Ovary (tissue), 10 donors: ENCODE measurements around the gene VASP. TPM values are rescaled to one million over a fixed set of nuclear protein-coding genes. Genes with fewer than 3 reads are reported as not detected.

Source experiments
- DNase-seq, 5 donors: peaks; one replicate each; pipeline ENCODE4 v3.0.0-alpha.2; 2019 to 2020
- H3K27ac ChIP-seq, 2 donors: fragments of 200-600 bp; one replicate each; pipeline versions ENCODE4 v1.5.1 to v1.8.0; 2019 to 2022
- H3K27me3 ChIP-seq: fragments of 200-600 bp; one replicate; pipeline ENCODE4 v1.8.0; 2022
- H3K36me3 ChIP-seq: fragments of 200-600 bp; sonication (generic); one replicate; pipeline ENCODE4 v1.5.1; 2019
- H3K4me1 ChIP-seq: one replicate; pipeline ENCODE4 v1.8.1; 2013; ENCODE audit warnings: mild to moderate bottlenecking, moderate library complexity; ENCODE audit not compliant: insufficient read depth
- H3K4me3 ChIP-seq: fragments of 200-600 bp; sonication (generic); one replicate; pipeline ENCODE4 v1.5.1; 2017
- H3K9me3 ChIP-seq, 2 donors: fragments of 200-600 bp in 1 of 2; sonication (generic) in 1 of 2; one replicate each; pipeline versions ENCODE4 v1.5.1 to v1.8.1; 2013 to 2019; ENCODE audit warnings: mild to moderate bottlenecking in 1 of 2, moderate library complexity in 1 of 2
- CTCF ChIP-seq, 3 donors: fragments of 450-650 bp in 2 of 3; fragments of 200-600 bp in 1 of 3; IDR thresholded peaks; one replicate each; pipeline versions ENCODE4 v1.5.1 to v1.8.0; 2016 to 2022; ENCODE audit warnings: antibody characterized with exemption in 3 of 3, mild to moderate bottlenecking in 1 of 3
- EP300 ChIP-seq: sonication (generic); formaldehyde crosslinking; IDR thresholded peaks from one replicate; pipeline ENCODE4 v1.6.1; 2017; ENCODE audit warnings: antibody characterized with exemption
- POLR2A ChIP-seq: fragments of 450-650 bp; IDR thresholded peaks from one replicate; pipeline ENCODE4 v1.6.1; 2017; ENCODE audit warnings: antibody characterized with exemption, mild to moderate bottlenecking, moderate library complexity
- WGBS, 3 donors: extraction: QIAGEN DNeasy Blood & Tissue Kit in 1 of 3; methylation state at CpG; one replicate each; pipeline versions ENCODE4 v1.1.5 to v1.1.7; 2013 to 2017; 5-methylcytosine and 5-hydroxymethylcytosine counted together
- intact Hi-C, 4 donors: fragments of 100-400 bp; cut with DNase I; formaldehyde crosslinking; loops; one replicate each; pipeline versions ENCODE4 v1.11.0 to v1.15.1; 2022 to 2023
- long read RNA-seq, 3 donors: library from polyadenylated mRNA in 2 of 3; unstranded in 2 of 3; transcript quantifications; one replicate each; pipeline ENCODE4 v2.0.0 and lab custom pipeline, GENCODE V29; 2021 to 2026
- polyA plus RNA-seq, 2 donors: library from polyadenylated mRNA; stranded (reverse); fragments of 200-250 nt in 1 of 2; fragments of 350-450 nt in 1 of 2; fragmentation: Illumina TruSeq in 1 of 2; extraction: RNeasy Lipid Tissue Mini Kit (QIAGEN cat#74804) in 1 of 2; gene quantifications; one replicate each; pipeline ENCODE4 v1.2.3, GENCODE V29; 2013 to 2014
- total RNA-seq, 7 donors: library from RNA; depleted of rRNA in 2 of 7; stranded (reverse); fragments of >200 nt in 2 of 7; fragmentation: NEBNext Ultra II Directional in 3 of 7; extraction: Animal tissue kit (Norgen Biotek cat#: 25700) in 3 of 7; gene quantifications; one replicate each; pipeline versions ENCODE4 v1.1.0 to v1.2.4, GENCODE V29; 2016 to 2023
- donor health status: DM: no; HTN: no; CAD: no; lungs with moderate emphysema.
- donor health status: DM: no; HTN: no; CAD: no.
- donor health status: Bipolar disorder and iron deficiency.
- donor health status: DM: yes; HTN: yes; CAD: no.
- donor health status: DM: no; HTN: no; CAD: no.
- donor health status: DM: yes; HTN: yes; CAD: no.

VASP gene
- total RNA-seq (10 to 100 TPM; 15.7 to 83.2 (median 58.2) TPM), polyA plus RNA-seq (10 to 100 TPM; 23.9 to 48.4 TPM)
- long read RNA-seq, donor 1, partial matches to known transcripts, result 6 of 9 reads
- long read RNA-seq, donor 1, other reads (novel, unspliced or antisense), result 3 of 9 reads
- long read RNA-seq, donor 2, transcript VASP-201 (13 exons, 2,305 nt), result major isoform, 5 of 20 reads
- long read RNA-seq, donor 2, partial matches to known transcripts, result 15 of 20 reads
- long read RNA-seq, donor 2, other reads (novel, unspliced or antisense), result 0 of 20 reads
- long read RNA-seq, donor 3, transcript VASP-201 (13 exons, 2,305 nt), result major isoform, 23 of 72 reads
- long read RNA-seq, donor 3, partial matches to known transcripts, result 36 of 72 reads
- long read RNA-seq, donor 3, other reads (novel, unspliced or antisense), result 13 of 72 reads

DNA sequence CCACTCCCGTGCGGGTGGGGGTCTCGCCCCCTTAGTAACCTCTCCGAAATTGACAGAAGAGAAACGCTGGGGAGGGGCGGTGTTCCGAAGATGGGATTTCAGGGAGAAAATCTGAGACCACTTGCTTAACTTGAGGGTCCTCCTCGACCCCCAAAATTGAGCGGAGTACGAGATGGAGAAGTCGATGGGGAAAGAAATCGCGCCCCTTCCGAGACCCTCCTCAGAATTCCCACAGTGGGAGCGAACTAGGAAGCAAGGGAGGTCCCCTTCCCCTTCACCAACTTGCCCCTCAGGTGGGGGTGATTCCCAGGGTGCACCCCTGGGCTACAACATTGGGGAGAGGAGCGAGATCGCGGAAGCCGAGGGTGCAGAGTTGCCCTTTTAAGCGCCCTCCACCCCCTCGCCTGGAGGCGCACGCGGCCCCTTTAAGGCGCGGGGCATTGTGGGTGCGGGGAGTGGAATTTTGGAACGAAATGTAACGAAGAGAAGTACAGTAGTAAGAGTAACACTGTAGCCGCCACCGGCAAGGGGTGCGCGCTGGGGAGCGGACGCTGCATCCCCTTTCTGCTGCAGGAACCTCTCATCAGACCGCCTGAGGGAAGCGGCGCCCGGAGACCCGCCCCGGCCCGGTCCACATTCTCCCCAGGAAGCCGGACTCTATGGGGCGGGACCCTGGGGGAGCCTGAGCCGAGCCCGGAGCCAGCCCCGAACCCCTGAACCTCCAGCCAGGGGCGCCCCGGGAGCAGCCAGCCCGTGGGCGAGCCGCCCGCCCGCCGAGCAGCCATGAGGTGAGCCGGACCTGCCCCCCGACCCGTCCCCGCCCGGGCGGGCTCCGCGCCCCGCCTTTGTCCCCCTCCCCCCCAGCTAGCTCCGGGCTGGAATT, at the start of gene VASP:
Gene VASP, plus strand, starts transcription at position 491 of the 883 bp plus-strand sequence. Its CDS starts 293 bp downstream, at position 784.
- Histone ChIP-seq H3K9me3 (no peaks in the 10 kb centered on the region), H3K4me1 (peaks cover 9% of the 10 kb centered on the region), H3K27ac (peak within 1 kb of the TSS; percentile 50 to 67), H3K4me3 (peak within 1 kb of the TSS; percentile 94), H3K27me3 (no peaks in the 10 kb centered on the region), H3K36me3 (no peaks in the 10 kb centered on the region)
- intact Hi-C loops, result loop anchor here in 1 of 4 donors (5.0 kb wide), 1 partner anchor 275 kb away; the partner anchor contains the start of gene DMPK
- peak; percentile 76 to 88 (median 83) for DNase-seq
- 0 to 1% (median 1%) methylated on average over 52 to 65 of the region's 65 CpGs for WGBS, 3 donors
- TF ChIP-seq CTCF (IDR thresholded peaks at IDR 0.05) (peak in 1 of 3 donors; percentile 19), POLR2A (peak; percentile 30), EP300 (no peak)

GRCh38 chr19:45457776-45458175, 49.5 kb upstream of the VASP start:
- no peak overlapping the region for H3K27ac ChIP-seq
- no peaks in the 10 kb centered on the region for H3K36me3 ChIP-seq
- no peak for DNase-seq
- H3K27me3 ChIP-seq, result no peaks in the 10 kb centered on the region
- no peak overlapping the region for H3K4me3 ChIP-seq
- H3K9me3 ChIP-seq, result no peaks in the 10 kb centered on the region
- TF ChIP-seq CTCF (IDR thresholded peaks at IDR 0.05) (no peak), EP300 (no peak)
- peaks cover 8% of the 10 kb centered on the region for H3K4me1 ChIP-seq
- intact Hi-C loops, result no loop called here

DNA sequence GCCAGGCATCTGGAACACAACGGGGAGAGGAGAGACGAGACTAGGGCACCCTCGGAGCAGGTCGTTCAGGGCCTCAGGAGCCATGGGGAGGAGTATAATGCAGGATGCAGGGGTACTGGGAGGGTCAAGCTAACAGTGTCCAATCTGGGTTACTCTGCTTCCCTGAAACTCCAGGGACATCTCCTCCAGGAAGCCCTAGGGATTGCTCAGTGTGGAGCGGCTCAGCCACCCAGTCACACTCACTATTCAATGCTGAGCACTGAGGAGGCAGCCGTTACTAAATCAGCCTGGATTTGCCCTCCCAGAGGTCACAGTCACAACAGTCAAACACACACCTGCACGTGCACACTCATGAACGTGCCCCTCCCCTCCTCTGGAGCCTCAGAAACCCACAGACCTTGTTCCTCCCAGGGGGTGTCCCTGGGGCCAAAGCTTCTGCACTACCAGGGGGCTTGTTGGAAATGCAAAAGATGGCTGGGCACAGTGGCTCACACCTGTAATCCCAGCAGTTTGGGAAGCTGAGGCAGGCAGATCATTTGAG, 46.4 kb upstream of the VASP start:
- 37 to 43% (median 42%) methylated on average over 8 of the region's 8 CpGs for WGBS, 3 donors
- intact Hi-C loops, result no loop called here
- H3K4me1 ChIP-seq, result peaks cover 4% of the 10 kb centered on the region
- no peaks in the 10 kb centered on the region for H3K9me3 ChIP-seq
- H3K27me3 ChIP-seq, result no peaks in the 10 kb centered on the region
- DNase-seq, result no peak
- H3K36me3 ChIP-seq, result no peaks in the 10 kb centered on the region
- no peak overlapping the region for H3K27ac ChIP-seq
- no peak for TF ChIP-seq CTCF (IDR thresholded peaks at IDR 0.05)
- no peak for TF ChIP-seq POLR2A
- TF ChIP-seq EP300, result no peak
- no peak overlapping the region for H3K4me3 ChIP-seq

GRCh38 chr19:45462174-45462573, 45.1 kb upstream of the VASP start:
- TF ChIP-seq POLR2A, result no peak
- TF ChIP-seq CTCF (IDR thresholded peaks at IDR 0.05), result no peak
- TF ChIP-seq EP300, result no peak
- WGBS, 3 donors, result 58 to 63% (median 60%) methylated on average over 4 of the region's 4 CpGs
- DNase-seq, result no peak
- H3K9me3 ChIP-seq, result no peaks in the 10 kb centered on the region
- no peaks in the 10 kb centered on the region for H3K36me3 ChIP-seq
- intact Hi-C loops, result no loop called here
- no peak overlapping the region for H3K4me3 ChIP-seq
- H3K4me1 ChIP-seq, result peaks cover 2% of the 10 kb centered on the region
- H3K27ac ChIP-seq, result no peak overlapping the region
- H3K27me3 ChIP-seq, result no peaks in the 10 kb centered on the region
